WERI-Rb-1 (cell line): ENCODE data around the gene EGFR.

Source experiments
- DNase-seq: peaks from one replicate; pipeline ENCODE4 v3.0.0-alpha.2; 2020
- H3K27ac ChIP-seq: fragments of 250-450 bp; sonication (Bioruptor Pico); 2 replicates; pipeline ENCODE4 v1.5.1; 2020; ENCODE audit warnings: mild to moderate bottlenecking, moderate library complexity
- H3K27me3 ChIP-seq: fragments of 250-450 bp; sonication (Bioruptor Pico); 2 replicates; pipeline ENCODE4 v1.5.1; 2021; ENCODE audit warnings: mild to moderate bottlenecking, low read depth, moderate library complexity; ENCODE audit not compliant: insufficient read depth, severe bottlenecking
- H3K36me3 ChIP-seq: fragments of 250-450 bp; sonication (Bioruptor Pico); 2 replicates; pipeline ENCODE4 v1.5.1; 2020; ENCODE audit warnings: mild to moderate bottlenecking, moderate library complexity
- H3K4me3 ChIP-seq: 2 replicates; pipeline ENCODE4 v1.5.1; 2011; ENCODE audit warnings: low read depth, mild to moderate bottlenecking, control low read depth, low read length
- H3K9me3 ChIP-seq: fragments of 250-450 bp; sonication (Bioruptor Pico); 2 replicates; pipeline ENCODE4 v1.5.1; 2021; ENCODE audit warnings: mild to moderate bottlenecking, moderate library complexity; ENCODE audit not compliant: severe bottlenecking
- TF ChIP-seq, protein P1 (sequence below): IDR thresholded peaks from 2 replicates; pipeline ENCODE4 v1.5.1; 2011; ENCODE audit warnings: low read depth, mild to moderate bottlenecking, control low read depth, inconsistent platforms, low read length

The EGFR gene

DNA sequence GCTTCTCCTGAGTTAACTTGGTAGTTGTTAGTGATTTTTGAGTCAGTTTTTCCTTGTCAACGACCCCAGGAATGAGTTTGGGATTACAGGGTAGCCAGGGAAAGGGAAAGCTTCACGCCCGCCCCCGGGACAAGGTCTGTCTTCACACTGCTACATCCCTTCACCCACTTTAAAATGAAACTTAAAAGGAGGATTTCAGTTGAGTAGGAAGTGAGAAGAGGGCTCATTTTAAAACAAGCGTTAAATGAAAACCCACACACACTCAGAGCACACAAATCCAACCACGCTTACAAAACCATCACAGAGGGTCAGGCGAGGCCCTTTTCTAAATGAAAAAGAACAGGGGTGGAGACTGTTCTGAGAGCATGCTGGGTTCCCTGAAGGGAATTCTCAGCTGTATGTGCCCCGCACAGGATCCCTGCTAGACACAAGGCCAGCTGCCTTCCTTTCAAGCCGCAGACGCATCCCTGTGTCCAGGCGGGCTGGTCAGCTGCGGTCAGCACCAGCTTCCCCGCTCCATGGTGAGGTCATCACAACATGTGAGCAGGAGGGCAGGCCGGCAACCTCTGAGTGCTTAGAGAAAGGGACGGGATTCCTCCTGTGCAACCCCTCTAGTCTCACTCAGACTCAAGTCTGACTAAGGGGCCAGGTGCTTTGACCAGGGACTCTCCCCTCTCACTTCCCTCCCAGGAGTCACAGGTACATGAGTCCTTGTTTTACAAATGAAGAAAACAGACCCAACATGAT, 111.8 kb downstream of the EGFR start:
- Histone ChIP-seq H3K4me3 (no peak overlapping the region), H3K27ac (no peak overlapping the region), H3K27me3 (no peaks in the 10 kb centered on the region), H3K36me3 (no peaks in the 10 kb centered on the region), H3K9me3 (no peaks in the 10 kb centered on the region)
- DNase-seq, result no peak
- TF ChIP-seq, protein P1, sequence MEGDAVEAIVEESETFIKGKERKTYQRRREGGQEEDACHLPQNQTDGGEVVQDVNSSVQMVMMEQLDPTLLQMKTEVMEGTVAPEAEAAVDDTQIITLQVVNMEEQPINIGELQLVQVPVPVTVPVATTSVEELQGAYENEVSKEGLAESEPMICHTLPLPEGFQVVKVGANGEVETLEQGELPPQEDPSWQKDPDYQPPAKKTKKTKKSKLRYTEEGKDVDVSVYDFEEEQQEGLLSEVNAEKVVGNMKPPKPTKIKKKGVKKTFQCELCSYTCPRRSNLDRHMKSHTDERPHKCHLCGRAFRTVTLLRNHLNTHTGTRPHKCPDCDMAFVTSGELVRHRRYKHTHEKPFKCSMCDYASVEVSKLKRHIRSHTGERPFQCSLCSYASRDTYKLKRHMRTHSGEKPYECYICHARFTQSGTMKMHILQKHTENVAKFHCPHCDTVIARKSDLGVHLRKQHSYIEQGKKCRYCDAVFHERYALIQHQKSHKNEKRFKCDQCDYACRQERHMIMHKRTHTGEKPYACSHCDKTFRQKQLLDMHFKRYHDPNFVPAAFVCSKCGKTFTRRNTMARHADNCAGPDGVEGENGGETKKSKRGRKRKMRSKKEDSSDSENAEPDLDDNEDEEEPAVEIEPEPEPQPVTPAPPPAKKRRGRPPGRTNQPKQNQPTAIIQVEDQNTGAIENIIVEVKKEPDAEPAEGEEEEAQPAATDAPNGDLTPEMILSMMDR, result no peak

DNA sequence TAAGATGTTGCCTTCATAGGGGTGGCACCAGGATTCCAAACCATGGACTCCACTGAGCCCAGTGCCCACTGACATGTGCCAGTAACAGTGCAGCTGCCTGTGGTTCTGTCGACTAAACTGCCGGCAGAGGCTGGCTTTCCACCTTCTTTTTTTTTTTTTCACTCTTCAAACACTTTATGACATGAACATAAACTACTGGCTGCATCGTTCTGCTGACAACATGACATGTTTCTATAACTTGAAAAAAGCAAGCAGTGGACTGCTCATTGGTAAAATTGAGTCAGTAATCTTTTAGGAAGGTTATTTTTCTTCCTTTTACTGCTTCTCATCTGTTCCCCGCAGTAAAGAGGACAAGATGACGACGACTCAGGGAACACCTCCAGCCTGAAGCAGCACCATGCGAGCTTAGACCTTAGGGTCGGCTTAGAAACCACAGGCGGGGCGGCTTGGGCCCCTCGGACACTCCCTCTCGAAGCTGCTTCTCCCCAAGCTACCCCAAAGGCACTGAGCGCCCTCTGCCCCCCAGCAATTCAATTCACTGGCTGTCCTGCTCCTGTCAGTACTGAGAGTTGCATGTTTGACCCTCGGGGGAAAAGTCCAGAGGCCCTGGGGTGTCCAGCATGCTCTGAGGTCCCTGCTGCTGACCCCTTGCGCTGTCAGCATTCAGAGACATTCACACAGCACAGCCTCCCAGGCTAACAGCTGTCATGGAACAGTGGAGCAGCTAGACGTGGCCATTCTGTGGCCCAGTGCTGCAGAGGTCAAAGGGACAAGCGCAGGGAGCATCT, 112.5 kb downstream of the EGFR start:
- no peak overlapping the region for H3K4me3 ChIP-seq
- H3K36me3 ChIP-seq, result no peaks in the 10 kb centered on the region
- no peak for DNase-seq
- no peaks in the 10 kb centered on the region for H3K27me3 ChIP-seq
- TF ChIP-seq, protein P1, result no peak
- H3K9me3 ChIP-seq, result no peaks in the 10 kb centered on the region
- H3K27ac ChIP-seq, result no peak overlapping the region

DNA sequence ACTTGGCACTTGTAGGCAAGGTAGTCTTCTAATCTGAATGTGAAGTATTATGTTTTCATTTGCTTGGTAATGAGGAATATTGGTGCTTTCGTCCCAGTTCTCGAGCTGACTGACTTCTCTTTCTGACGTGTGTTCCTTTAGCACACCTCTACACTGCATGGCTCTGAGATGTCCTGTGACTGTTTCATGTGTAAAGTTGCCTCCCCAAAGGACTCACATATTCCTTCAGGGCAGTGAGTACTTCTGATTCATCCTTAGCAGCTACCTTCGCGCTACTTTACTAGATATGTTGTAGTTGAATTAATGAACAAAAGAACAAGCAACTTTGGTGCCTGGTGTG, 113.7 kb downstream of the EGFR start:
- Histone ChIP-seq H3K27me3 (no peaks in the 10 kb centered on the region), H3K27ac (no peak overlapping the region), H3K4me3 (no peak overlapping the region), H3K9me3 (no peaks in the 10 kb centered on the region), H3K36me3 (no peaks in the 10 kb centered on the region)
- DNase-seq, result no peak
- TF ChIP-seq, protein P1, result no peak

DNA sequence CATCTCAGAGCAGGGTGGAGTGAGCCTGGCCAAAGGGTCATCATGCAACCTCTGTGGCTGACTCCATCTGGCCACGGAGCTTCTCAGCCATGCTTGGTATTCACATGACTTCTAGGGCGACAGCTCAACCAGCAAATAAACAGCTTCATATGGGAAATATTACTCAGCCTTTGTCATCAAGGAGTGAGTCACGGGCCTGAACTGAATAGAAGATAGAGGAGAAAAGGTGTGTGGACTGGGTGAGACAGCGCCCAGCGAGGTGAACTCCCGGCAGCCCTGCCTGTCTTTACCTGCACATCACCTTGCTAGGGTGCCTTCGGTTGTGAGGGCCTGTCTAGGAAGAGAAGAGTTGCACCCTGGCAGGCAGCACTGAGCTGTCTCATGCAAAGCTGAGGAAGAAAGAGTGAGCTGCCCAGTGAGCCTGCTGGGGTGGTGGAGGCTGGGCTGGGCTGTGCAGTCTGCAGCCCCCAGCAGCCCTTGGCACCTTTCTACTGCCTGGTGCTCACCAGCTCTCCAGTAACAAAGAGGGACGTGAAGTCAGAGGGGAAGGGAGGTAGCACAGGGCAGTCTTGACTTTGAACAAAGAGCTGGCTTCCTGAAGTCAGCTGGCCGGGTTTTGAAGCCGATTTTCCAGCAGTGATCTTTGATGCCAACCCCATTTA, 114.2 kb downstream of the EGFR start:
- Histone ChIP-seq H3K27ac (no peak overlapping the region), H3K4me3 (no peak overlapping the region)
- no peak for DNase-seq

DNA sequence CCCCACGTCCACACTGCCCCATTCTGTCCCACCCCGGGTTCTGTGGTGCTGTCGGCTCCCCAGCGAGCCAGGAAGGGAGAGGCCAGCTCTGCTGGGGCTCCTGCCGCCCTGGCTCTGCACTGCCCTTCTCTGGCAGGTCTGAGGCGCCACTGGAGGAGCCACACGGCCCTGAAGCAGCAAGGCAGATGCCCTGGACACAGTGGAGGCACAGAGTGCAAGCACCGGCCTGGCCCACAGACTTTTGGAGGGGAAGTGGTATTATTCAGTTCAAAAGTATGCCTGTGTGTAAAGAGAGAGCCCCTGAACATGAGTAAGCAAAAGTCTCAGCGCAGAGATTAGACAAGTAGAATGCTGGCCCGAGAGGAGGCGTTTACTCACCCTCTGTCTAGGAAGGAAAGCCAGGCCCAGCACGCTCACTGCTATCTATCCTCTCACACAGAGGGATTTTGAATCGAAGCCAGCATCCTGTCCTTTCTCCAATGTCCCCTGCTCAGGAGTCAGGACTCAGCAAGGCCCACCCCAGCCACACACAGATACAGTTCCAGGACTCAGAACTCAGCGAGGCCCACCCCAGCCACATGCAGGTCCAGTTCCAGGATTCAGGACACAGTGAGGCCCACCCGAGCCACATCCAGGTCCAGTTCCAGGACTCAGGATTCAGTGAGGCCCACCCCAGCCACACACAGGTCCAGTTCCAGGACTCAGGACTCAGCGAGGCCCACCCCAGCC, 115.0 kb downstream of the EGFR start:
- Histone ChIP-seq H3K9me3 (no peaks in the 10 kb centered on the region), H3K27ac (no peak overlapping the region), H3K4me3 (no peak overlapping the region), H3K27me3 (no peaks in the 10 kb centered on the region), H3K36me3 (no peaks in the 10 kb centered on the region)
- TF ChIP-seq, protein P1, result no peak
- no peak for DNase-seq

More for the DNA sequence above, 114.2 kb downstream of the EGFR start:
- no peaks in the 10 kb centered on the region for H3K36me3 ChIP-seq
- TF ChIP-seq, protein P1, result no peak
- no peaks in the 10 kb centered on the region for H3K27me3 ChIP-seq
- H3K9me3 ChIP-seq, result no peaks in the 10 kb centered on the region
